SU-DHL-6 (cell line): ENCODE measurements around the gene ARMC10.

Experiments used
- H2AFZ ChIP-seq: fragments of 200-600 bp; sonication (generic); 2 replicates; pipeline ENCODE4 v1.6.1; 2014; ENCODE audit warnings: low read depth, mild to moderate bottlenecking, moderate library complexity, mixed read lengths, antibody characterized with exemption, low read length; ENCODE audit not compliant: severe bottlenecking
- H3F3A ChIP-seq: fragments of 200-600 bp; shearing (Covaris generic); 2 replicates; pipeline ENCODE4 v1.6.0; 2016; ENCODE audit warnings: antibody characterized with exemption, mild to moderate bottlenecking; ENCODE audit not compliant: insufficient read depth
- H3K27ac ChIP-seq: fragments of 200-600 bp; sonication (generic); 2 replicates; pipeline ENCODE4 v1.5.1; 2016; ENCODE audit warnings: low read depth, mild to moderate bottlenecking, low read length, moderate library complexity, mixed read lengths
- H3K27me3 ChIP-seq: fragments of 200-600 bp; sonication (generic), shearing (Covaris generic); 2 replicates; pipeline ENCODE4 v1.6.0; 2014; ENCODE audit warnings: mild to moderate bottlenecking, low read length
- H3K36me3 ChIP-seq: fragments of 200-600 bp; sonication (generic); 2 replicates; pipeline ENCODE4 v1.6.1; 2014; ENCODE audit warnings: mild to moderate bottlenecking, low read length, mixed read lengths
- H3K4me2 ChIP-seq: fragments of 300-600, 200-600 bp; shearing (Covaris generic), sonication (generic); 2 replicates; pipeline ENCODE4 v1.6.0; 2014; ENCODE audit warnings: low read length, low read depth, mild to moderate bottlenecking; ENCODE audit not compliant: poor library complexity, severe bottlenecking
- H3K4me3 ChIP-seq: fragments of 200-600 bp; sonication (generic); 2 replicates; pipeline ENCODE4 v1.5.1; 2014; ENCODE audit warnings: antibody characterized with exemption, low read length, mild to moderate bottlenecking, mixed read lengths; ENCODE audit not compliant: insufficient read depth, poor library complexity, severe bottlenecking
- H3K79me2 ChIP-seq: fragments of 200-600 bp; sonication (generic); 2 replicates; pipeline ENCODE4 v1.6.1; 2014; ENCODE audit warnings: mild to moderate bottlenecking, low read length, moderate library complexity; ENCODE audit not compliant: insufficient read depth
- H3K9ac ChIP-seq: fragments of 200-600 bp; sonication (generic); 2 replicates; pipeline ENCODE4 v1.7.0; 2014; ENCODE audit warnings: mild to moderate bottlenecking, low read length
- H3K9me2 ChIP-seq: fragments of 200-600 bp; sonication (generic); replicated peaks from 2 replicates; pipeline ENCODE4 v1.6.1; 2014; ENCODE audit warnings: low read length; ENCODE audit not compliant: insufficient read depth
- H3K9me3 ChIP-seq: fragments of 200-600 bp; sonication (generic); 2 replicates; pipeline ENCODE4 v1.6.1; 2014; ENCODE audit warnings: low read length, mixed read lengths; ENCODE audit not compliant: insufficient read depth
- H4K20me1 ChIP-seq: fragments of 200-600 bp; sonication (generic); 2 replicates; pipeline ENCODE4 v1.6.1; 2014; ENCODE audit warnings: low read depth, mild to moderate bottlenecking, antibody characterized with exemption, low read length, moderate library complexity, mixed read lengths
- CTCF ChIP-seq: fragments of 200-600 bp; sonication (generic); IDR thresholded peaks from one replicate; pipeline ENCODE4 v1.5.1; 2017; ENCODE audit warnings: antibody characterized with exemption, mild to moderate bottlenecking, low read length, moderate library complexity; ENCODE audit not compliant: insufficient read depth, poor library complexity, severe bottlenecking
- EZH2phosphoT487 ChIP-seq: fragments of 200-600 bp; sonication (generic), shearing (Covaris generic); conservative IDR thresholded peaks from 2 replicates; pipeline ENCODE4 v1.6.1; 2018; ENCODE audit warnings: mild to moderate bottlenecking, antibody characterized with exemption, low read length, moderate library complexity, mixed read lengths

ARMC10 gene

GRCh38 chr7:103113164-103113563 lies 38.2 kb downstream of the ARMC10 start:
- TF ChIP-seq EZH2phosphoT487 (no peak), CTCF (no peak)
- Histone ChIP-seq H3K27me3 (no peaks in the 10 kb centered on the region), H3K36me3 (peaks cover 3% of the 10 kb centered on the region; the same call in 1 of the 2 replicates), H3K9me3 (no peaks in the 10 kb centered on the region), H3K27ac (no peak overlapping the region), H3K9ac (no peak overlapping the region), H3K4me3 (no peak overlapping the region), H3K9me2 (no peaks in the 10 kb centered on the region), H4K20me1 (no peaks in the 10 kb centered on the region), H3F3A (no peaks in the 10 kb centered on the region), H3K4me2 (no peak overlapping the region), H3K79me2 (no peaks in the 10 kb centered on the region), H2AFZ (no peak overlapping the region)

GRCh38 chr7:103114576-103115008 lies 39.7 kb downstream of the ARMC10 start:
- H3K27ac ChIP-seq = no peak overlapping the region

GRCh38 chr7:103115771-103116170 lies 40.8 kb downstream of the ARMC10 start:
- no peak overlapping the region for H3K27ac ChIP-seq
- H4K20me1 ChIP-seq = no peaks in the 10 kb centered on the region
- H3K9me3 ChIP-seq = no peaks in the 10 kb centered on the region
- H3K4me2 ChIP-seq = no peak overlapping the region
- H3K27me3 ChIP-seq = no peaks in the 10 kb centered on the region
- TF ChIP-seq CTCF (no peak), EZH2phosphoT487 (no peak)
- H3K4me3 ChIP-seq = no peak overlapping the region
- no peak overlapping the region for H3K9ac ChIP-seq
- no peaks in the 10 kb centered on the region for H3K9me2 ChIP-seq
- no peaks in the 10 kb centered on the region for H3K79me2 ChIP-seq
- no peaks in the 10 kb centered on the region for H3F3A ChIP-seq
- H3K36me3 ChIP-seq = peaks cover 3% of the 10 kb centered on the region; the same call in 1 of the 2 replicates
- no peak overlapping the region for H2AFZ ChIP-seq

More at GRCh38 chr7:103114576-103115008, 39.7 kb downstream of the ARMC10 start:
- Histone ChIP-seq H3K9me2 (no peaks in the 10 kb centered on the region), H4K20me1 (no peaks in the 10 kb centered on the region), H3F3A (no peaks in the 10 kb centered on the region), H3K79me2 (no peaks in the 10 kb centered on the region), H2AFZ (no peak overlapping the region), H3K9ac (no peak overlapping the region), H3K4me3 (no peak overlapping the region), H3K9me3 (no peaks in the 10 kb centered on the region), H3K4me2 (no peak overlapping the region), H3K36me3 (peaks cover 3% of the 10 kb centered on the region; the same call in 1 of the 2 replicates), H3K27me3 (no peaks in the 10 kb centered on the region)
- TF ChIP-seq EZH2phosphoT487 (no peak), CTCF (no peak)
